HG03460 (cell line): Measurements from ENCODE around the gene RALGPS1.
"Not testable (repeated sequence)": the region's sequence is repeated elsewhere in the genome, so short reads cannot be mapped to it uniquely, and the experiment has no call there.

Experiments used
- ATAC-seq: cut with Tn5 transposase; IDR thresholded peaks from one replicate; pipeline ENCODE4 v1.9.1; 2021; ENCODE audit not compliant: unreplicated experiment

RALGPS1 gene

GRCh38 chr9:126985870-126986498, 71.4 kb downstream of the RALGPS1 start:
- peak; percentile 80 for ATAC-seq

DNA sequence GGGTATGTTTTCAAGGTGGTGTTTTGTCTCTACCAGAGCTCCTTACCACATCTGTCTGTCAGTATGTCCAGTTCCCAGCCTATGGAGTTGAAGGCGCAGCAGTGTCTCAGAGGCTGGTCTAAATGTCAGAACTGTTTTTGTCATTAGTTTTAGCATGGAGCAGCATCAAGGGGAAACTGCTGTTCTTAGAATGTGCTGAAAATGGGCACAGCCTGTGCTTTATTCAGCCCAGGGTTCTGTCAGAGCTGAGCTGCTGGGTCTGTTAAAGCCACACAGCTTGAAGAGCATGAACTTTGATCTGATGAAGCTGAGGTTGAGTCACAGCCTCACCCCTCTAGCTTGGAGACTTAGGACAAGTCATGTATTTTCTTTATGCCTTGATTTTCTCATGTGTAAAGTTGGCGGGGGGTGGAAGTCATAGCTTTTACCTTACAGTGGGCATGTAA, 71.9 kb downstream of the RALGPS1 start:
- peak; percentile 26 for ATAC-seq

GRCh38 chr9:126988857-126989256, 74.3 kb downstream of the RALGPS1 start:
- ATAC-seq = no peak

GRCh38 chr9:126989847-126990842, 75.6 kb downstream of the RALGPS1 start:
- no peak for ATAC-seq

- ATAC-seq = no peak
These were observed 76.6 kb downstream of the RALGPS1 start for GRCh38 chr9:126991183-126991582.

DNA sequence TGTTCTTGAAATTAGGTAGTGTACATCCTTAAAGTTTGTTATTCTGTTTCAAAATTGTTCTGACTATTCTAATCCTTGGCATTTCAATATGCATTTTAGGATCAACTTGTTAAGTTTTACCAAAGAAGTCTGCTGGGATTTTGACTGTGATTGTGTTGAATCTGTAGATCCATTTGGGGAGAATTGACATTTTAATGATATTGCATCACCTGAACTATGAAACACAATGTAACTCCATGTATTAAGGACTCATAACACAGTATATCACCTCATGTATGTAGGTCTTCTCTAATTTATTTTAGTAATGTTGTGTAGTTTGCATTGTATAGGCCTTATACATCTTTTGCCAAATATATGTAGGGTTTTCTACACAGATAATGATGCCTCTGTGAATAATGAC, 77.8 kb downstream of the RALGPS1 start:
- no peak for ATAC-seq

DNA sequence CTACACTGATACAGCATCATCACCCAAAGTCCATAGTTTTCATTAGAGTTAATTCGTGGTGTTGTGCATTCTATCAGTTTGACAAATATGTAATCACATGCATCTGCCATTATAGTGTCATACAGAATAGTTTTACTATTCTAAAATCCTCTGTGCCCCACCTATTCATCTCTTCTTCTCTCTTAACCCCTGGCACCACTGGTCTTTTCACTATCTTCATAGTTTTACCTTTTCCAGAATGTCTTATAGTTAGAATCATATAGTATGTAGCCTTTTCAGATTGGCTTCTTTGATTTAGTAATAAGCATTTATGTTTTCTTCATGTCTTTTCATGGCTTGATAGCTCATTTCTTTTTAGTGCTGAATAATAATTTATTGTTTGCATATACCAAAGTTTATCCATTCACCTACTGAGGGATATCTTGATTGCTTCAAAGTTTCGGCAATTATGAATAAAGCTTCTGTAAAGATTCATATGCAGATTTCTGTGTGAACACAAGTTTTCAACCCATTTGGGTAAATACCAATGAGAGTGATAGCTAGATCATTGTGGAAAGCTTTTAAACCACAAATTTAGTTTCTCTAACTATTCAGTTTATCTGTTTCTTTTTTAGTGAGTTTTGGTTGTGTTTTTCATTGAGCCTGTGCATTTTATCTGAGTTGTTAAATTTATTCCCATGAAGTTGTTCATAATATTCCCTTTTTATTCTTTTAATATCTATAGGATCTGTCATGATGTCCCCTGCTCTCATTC, 84.9 kb downstream of the RALGPS1 start:
- ATAC-seq = no peak

- ATAC-seq = peak; percentile 82
These were observed 90.6 kb downstream of the RALGPS1 start for GRCh38 chr9:127004946-127005769.

DNA sequence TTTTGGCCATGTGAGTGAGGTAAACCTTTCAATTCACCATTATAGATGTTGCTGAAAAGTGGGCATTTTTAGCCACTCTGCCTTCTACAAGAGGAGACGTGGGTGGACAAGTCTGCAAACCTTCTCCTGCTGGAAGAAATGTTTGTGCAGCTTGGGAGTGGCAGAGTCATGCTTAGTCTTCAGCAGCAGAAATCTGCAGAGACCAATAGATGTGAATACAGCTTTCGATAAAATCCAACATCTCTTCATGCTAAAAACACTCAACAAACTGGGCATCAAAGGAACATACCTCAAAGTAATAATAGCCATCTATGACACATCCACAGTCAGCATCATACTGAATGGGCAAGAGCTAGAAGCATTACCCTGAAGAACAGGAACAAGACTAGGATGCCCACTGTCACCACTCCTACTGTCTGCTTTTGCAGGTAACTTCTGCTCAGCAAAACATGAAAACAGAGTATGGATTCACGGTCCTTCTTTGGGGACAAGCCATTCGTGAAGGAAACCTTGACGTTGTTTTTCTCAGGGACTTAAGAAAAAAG, 91.3 kb downstream of the RALGPS1 start:
- peak; percentile 13 for ATAC-seq

DNA sequence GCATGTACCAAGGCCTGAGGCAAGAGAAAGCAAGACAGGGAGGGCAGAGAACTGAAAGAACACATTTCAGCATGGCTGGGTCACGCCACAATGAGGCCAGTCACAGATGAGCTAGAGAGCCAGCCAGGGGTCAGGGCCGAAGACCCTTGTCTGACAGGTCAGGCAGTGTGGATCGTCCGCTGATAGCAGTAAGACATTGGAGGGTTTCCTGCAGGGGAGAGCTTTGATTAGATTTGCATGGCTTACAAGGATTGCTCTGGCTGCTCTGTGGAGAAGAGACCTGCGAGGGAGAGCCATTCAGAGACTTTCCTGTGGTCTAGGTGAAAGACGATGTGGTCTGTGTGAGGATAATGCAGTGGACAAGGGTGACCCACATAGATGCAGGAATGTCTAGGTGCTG, 93.1 kb downstream of the RALGPS1 start:
- ATAC-seq = no peak

DNA sequence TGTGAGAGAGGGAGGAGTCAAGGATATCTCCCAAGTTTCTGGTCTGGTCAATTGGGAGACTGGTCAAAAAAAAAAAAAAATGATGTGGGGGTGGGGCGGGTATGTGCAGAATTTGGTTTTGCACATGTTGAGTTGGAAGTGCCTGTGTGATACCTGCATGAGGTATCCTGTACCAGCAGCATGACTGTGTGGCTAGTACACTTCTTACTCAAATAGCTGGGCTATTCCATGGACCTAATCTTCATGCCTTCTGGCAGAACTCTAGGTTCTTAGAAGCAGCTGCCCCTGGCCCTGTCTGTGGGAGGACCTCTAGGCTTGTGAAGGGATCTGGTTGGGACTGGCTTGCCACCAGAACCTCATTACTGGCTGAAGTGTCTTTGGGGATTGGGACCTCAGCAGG, 93.5 kb downstream of the RALGPS1 start:
- no peak for ATAC-seq

DNA sequence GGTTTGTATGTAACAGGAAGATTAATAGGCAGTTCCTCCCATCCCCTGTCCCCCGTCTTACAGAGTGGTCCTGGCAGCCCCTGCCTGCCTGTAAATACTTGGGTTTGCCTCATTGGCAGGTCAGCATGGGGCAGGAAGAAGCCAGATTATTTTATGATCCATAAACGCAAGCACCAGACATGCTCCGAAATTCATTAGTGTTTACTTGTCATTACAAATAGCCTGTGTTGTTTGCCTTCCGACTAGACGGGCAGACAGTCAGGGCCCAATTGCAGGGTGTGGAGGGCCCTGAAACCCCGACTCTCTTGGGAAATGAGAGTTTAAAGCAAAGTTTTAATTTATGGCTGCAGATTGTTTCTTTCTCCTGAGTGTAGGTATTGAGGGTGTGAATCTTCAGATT, 97.2 kb downstream of the RALGPS1 start:
- no peak for ATAC-seq

DNA sequence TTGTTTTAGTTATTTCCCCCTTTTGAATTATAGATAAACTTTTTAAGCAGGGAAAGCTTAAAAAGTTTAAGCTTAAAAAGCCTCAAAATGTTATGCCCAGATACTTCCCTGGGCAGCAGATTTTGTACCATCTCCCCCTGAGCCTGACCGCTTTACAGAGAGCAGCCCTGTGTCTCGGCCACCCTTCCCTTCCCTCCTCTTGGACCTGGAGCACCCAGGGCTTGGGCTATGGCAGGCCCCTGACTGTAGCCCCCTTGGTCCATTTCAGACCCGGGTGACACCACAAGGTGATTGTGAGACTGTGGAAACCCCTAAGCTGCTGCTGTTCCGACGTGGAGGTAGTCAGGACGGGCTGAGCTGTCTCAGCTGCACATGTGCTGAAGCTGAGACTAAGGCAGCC, 97.7 kb downstream of the RALGPS1 start:
- no peak for ATAC-seq

- no peak for ATAC-seq
These were observed 99.0 kb downstream of the RALGPS1 start for GRCh38 chr9:127013597-127013996.

GRCh38 chr9:127014216-127014909, 99.8 kb downstream of the RALGPS1 start:
- ATAC-seq = no peak

GRCh38 chr9:127014910-127015540, 100.4 kb downstream of the RALGPS1 start:
- no peak for ATAC-seq

DNA sequence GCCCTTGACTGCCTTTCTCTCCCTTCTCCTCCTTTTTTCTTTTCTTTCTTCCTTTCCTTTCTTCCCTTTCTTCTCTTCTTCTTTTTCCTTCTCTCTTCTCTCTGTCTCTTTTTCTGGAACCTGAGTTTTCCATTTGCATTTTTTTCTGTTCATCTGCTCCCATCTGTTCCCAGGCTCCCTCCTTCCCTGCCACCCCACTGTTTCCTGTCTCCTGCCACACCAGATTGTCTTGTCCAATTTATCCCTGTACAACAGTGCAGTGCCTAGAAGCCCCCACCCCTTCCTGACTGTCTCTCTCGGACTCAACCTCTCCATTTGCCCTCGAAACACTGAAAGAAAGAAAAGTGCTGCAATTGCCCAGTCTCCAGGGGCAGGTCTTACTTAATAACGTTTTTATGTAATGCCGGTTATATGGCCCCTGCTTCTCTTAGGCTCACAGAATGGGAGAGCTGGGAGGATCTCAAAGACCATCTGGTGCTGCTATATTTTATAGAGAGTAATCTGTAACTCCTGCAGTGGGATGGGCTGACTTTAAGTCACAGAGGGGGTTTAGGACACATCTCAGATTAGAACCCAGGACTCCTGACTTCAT, 101.4 kb downstream of the RALGPS1 start:
- ATAC-seq = no peak

DNA sequence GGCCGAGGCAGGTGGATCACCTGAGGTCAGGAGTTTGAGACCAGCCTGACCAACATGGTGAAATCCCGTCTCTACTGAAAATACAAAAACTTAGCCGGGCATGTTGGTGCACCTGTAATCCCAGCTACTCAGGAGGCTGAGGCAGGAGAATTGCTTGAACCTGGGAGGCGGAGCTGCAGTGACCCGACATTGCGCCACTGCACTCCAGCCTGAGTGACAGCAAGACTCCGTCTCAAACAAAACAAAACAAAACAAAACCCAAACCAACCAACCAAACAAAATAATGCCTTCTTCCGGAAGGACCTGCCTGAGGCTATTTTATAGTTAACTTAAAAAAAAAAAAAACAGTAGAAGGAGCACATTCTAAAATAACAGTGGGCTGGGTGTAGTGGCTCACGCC, 103.4 kb downstream of the RALGPS1 start:
- not testable (repeated sequence) for ATAC-seq

DNA sequence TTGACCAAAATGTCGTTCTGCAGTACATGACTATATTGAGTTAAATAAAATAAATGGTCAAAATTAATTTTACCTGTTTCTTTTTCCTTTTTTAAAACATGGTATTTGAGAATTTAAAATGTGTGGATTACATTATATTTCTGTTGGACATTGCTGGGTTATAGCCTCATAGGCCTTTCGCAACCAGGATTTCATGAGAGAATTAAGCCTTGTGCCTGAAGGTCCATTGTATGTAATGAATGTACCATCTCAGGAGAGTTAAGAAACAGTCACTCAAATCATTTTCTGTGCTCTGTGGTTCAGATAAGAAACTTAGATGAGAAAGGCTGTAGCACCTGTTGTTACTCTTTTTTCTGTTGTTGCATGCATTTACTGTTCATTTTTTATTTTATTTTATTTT, 104.4 kb downstream of the RALGPS1 start:
- ATAC-seq = no peak
